Bronchial epithelial cell (primary cell): Measurements from ENCODE around the gene PDZD2. TPM values are rescaled to one million over a fixed set of nuclear protein-coding genes. Genes with fewer than 3 reads are reported as not detected.

Experiments used
- DNase-seq: peaks from one replicate; pipeline ENCODE4 v3.0.0-alpha.2; 2010; ENCODE audit warnings: low read depth
- FAIRE-seq: peaks from 2 replicates; lab custom pipeline; 2011; peaks lifted over from hg19 to GRCh38; lab: Jason Lieb, UNC
- H3K27me3 ChIP-seq: 2 replicates; pipeline ENCODE4 v1.5.1; 2011; ENCODE audit warnings: low read length; ENCODE audit not compliant: control insufficient read depth, insufficient read depth
- H3K36me3 ChIP-seq: 2 replicates; pipeline ENCODE4 v1.5.1; 2011; ENCODE audit warnings: low read length; ENCODE audit not compliant: control insufficient read depth, insufficient read depth
- H3K4me3 ChIP-seq: 2 replicates; pipeline ENCODE4 v1.5.1; 2011; ENCODE audit warnings: mild to moderate bottlenecking, low read depth, low read length, control low read depth
- total RNA-seq: library from RNA; depleted of rRNA; stranded (reverse); fragments of >200 nt; gene quantifications from 2 replicates; pipeline ENCODE4 v1.2.1, GENCODE V29; 2014
- TF ChIP-seq, protein P1 (sequence below): IDR thresholded peaks from 2 replicates; pipeline ENCODE4 v1.5.1; 2011; ENCODE audit warnings: mild to moderate bottlenecking, moderate library complexity, low read length, control low read depth, inconsistent platforms; ENCODE audit not compliant: insufficient read depth, severe bottlenecking

The PDZD2 gene
- total RNA-seq, 1 donor from 2014 or later: 1.8 TPM

DNA sequence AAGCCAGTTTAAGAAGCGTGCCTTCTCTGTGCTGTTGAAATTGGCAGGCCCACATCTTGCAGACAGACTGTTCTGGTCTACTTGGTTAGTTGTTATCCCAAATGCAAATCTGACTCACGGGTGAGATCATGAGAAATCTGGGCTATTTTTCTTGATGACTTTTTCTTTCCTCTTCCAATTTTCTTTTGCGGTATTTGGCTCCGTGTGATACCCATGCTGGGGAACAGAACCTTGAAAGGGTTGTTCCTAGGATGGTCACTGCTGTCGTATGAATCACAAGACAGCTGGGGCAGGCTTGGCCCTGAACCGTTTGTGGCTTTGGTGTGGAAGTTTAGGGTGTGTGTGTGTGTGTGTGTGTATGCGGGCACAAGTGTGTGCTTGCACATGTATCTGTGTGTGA is 24.6 kb downstream of the PDZD2 start:
- FAIRE-seq: no peak
- no peaks in the 10 kb centered on the region for H3K27me3 ChIP-seq
- no peak overlapping the region for H3K4me3 ChIP-seq
- H3K36me3 ChIP-seq: no peaks in the 10 kb centered on the region
- no peak for DNase-seq
- TF ChIP-seq, protein P1, sequence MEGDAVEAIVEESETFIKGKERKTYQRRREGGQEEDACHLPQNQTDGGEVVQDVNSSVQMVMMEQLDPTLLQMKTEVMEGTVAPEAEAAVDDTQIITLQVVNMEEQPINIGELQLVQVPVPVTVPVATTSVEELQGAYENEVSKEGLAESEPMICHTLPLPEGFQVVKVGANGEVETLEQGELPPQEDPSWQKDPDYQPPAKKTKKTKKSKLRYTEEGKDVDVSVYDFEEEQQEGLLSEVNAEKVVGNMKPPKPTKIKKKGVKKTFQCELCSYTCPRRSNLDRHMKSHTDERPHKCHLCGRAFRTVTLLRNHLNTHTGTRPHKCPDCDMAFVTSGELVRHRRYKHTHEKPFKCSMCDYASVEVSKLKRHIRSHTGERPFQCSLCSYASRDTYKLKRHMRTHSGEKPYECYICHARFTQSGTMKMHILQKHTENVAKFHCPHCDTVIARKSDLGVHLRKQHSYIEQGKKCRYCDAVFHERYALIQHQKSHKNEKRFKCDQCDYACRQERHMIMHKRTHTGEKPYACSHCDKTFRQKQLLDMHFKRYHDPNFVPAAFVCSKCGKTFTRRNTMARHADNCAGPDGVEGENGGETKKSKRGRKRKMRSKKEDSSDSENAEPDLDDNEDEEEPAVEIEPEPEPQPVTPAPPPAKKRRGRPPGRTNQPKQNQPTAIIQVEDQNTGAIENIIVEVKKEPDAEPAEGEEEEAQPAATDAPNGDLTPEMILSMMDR: no peak

DNA sequence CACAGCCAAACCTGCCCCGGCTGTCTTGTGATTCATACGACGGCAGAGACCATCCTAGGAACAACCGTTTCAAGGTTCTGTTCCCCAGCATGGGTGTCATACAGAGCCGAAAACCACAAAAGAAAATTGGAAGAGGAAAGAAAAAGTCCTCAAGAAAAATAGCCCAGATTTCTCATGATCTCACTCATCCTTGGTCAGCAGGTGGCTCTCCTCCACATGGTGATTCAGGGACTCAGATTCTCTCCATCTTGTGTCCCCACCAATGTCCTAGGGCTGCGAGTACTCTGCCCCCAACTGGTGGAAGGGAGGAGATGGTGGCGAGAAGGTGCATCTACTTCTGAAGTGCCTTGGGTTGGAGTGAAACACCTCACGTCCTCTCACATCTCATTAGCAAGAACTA is 25.6 kb downstream of the PDZD2 start:
- TF ChIP-seq, protein P1: no peak
- FAIRE-seq: no peak
- Histone ChIP-seq H3K36me3 (no peaks in the 10 kb centered on the region), H3K27me3 (no peaks in the 10 kb centered on the region), H3K4me3 (no peak overlapping the region)
- DNase-seq: peak; percentile 25

DNA sequence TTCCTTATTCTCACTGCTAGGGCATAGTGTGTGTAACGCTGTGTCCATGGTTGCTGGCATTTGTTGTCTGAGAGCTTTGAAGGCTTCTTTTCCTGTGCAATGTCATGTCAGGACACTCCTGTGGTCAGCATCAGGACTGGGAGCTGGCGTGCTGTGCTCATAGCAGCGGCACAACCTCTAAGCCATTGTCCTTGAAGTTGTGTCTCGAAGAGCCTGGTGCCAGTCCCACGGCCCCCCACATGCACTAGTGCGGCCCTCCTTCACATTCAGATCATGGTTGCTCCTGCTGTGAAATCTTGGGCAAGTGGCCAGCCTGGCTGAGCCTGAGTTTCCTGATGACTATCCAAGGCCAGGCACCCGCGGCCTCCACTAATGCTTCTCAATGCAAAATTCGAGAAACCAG is 32.4 kb downstream of the PDZD2 start:
- FAIRE-seq (no peak), DNase-seq (no peak)
- H3K27me3 ChIP-seq: no peaks in the 10 kb centered on the region
- TF ChIP-seq, protein P1: no peak
- no peaks in the 10 kb centered on the region for H3K36me3 ChIP-seq
- no peak overlapping the region for H3K4me3 ChIP-seq

DNA sequence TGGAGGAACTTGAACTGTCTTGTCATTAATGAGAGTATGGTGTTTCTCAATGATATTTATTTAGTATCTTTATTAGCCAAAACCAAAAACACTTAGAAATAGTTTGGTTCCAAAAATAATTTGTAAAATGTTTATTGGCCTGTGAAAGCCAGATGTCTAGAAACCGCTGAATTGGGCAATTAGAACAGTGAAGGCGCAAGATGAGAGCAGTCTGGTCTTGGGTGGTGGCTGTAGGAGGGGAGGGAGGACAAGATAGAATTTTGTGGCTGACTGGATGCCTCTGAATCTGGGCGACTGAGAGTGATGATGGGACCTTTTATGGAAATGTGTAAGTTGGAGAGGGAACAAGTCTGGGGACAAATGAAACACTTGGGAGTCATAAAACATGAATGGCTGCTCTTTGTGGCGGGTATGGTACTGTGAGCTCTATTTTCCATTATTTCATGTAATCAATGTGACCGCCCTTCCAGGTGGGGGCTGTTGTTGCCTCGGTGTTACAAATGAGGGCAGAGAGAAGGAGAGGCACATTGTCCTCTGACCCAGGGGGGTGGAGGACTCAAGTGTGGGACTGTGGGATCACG is 35.5 kb downstream of the PDZD2 start:
- no peak overlapping the region for H3K4me3 ChIP-seq
- H3K27me3 ChIP-seq: no peaks in the 10 kb centered on the region
- no peak for DNase-seq
- TF ChIP-seq, protein P1: no peak
- FAIRE-seq: no peak
- no peaks in the 10 kb centered on the region for H3K36me3 ChIP-seq

DNA sequence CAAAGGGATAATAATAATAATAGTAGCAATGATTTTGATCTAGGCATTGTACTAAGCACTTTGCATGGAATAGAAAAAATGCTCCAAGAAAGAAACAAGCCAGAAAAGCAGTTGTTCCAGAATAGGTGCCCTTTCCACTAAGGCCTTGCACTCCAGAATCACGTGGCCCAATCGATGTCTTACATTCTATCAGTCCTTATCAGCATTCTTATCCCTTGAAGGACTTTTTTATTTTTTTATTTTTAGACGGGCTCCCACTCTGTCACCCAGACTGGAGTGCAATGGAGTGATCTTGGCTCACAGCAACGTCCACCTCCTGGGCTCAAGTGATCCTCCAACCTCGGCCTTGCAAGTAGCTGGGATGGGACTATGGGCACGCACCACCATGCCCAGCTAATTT is 36.5 kb downstream of the PDZD2 start:
- Histone ChIP-seq H3K4me3 (no peak overlapping the region), H3K27me3 (no peaks in the 10 kb centered on the region), H3K36me3 (no peaks in the 10 kb centered on the region)
- TF ChIP-seq, protein P1: no peak
- DNase-seq (no peak), FAIRE-seq (no peak)

DNA sequence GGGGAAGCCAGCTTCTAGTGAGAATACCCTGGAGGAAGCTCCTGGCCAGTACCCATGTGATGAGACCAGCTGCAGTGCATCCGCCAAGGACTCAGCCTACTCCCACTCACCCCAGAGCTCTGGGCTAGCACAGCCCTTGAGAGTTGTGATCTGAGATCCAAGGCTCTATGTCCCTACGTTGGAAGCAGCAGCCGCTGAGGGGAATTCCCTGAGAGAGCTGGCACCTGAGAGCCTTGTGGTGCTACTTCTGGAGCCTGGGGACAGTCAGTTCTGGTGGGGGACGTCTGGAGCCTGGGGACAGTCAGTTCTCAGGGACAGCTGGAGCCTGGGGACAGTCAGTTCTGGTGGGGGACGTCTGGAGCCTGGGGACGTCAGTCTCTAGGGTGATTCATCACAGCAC is 39.2 kb downstream of the PDZD2 start:
- TF ChIP-seq, protein P1: no peak
- H3K27me3 ChIP-seq: no peaks in the 10 kb centered on the region
- H3K4me3 ChIP-seq: no peak overlapping the region
- FAIRE-seq (no peak), DNase-seq (no peak)
- no peaks in the 10 kb centered on the region for H3K36me3 ChIP-seq
